HG03103 (cell line): ENCODE results near the gene GDF11.

Experiments
- ATAC-seq: cut with Tn5 transposase; IDR thresholded peaks from one replicate; pipeline ENCODE4 v1.9.1; 2021; ENCODE audit warnings: low read depth; ENCODE audit not compliant: unreplicated experiment

The GDF11 gene

DNA sequence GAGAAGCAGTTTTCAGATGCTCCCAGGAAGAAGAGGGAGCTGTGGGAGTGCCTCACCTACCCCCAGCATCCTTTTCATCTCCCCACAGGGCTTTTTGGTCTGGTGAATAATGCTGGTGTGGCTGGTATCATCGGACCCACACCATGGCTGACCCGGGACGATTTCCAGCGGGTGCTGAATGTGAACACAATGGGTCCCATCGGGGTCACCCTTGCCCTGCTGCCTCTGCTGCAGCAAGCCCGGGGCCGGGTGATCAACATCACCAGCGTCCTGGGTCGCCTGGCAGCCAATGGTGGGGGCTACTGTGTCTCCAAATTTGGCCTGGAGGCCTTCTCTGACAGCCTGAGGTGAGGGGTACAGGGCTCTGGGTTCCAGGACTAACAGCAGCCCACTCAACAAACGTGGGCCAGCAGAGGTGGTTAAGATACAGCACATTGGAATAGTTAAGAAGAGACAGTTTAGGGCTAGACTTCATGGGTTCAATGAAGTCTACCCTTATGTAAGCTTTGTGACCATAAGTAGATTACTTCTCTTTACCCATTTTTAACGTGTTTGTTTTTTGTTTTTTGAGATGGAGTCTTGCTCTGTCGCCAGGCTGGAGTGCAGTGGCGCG, 21.2 kb upstream of the GDF11 start:
- no peak for ATAC-seq

DNA sequence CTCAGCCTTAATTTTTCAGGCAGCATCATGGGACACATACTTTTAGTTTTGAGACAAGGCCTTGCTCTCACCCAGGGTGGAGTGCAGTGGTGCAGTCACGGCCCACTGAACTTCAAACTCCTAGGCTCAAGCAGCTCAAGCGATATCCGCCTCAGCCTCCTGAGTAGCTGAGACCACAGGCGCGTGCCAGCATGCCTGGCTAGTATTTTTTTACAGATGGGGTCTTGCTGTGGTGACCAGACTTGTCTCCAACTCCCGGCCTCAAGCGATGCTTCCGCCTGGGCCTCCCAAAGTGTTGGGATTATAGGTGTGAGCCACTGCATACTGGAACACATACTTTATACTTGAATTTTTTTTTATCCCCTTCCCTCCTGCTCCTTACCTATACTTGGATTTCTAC, 20.0 kb upstream of the GDF11 start:
- ATAC-seq: no peak

DNA sequence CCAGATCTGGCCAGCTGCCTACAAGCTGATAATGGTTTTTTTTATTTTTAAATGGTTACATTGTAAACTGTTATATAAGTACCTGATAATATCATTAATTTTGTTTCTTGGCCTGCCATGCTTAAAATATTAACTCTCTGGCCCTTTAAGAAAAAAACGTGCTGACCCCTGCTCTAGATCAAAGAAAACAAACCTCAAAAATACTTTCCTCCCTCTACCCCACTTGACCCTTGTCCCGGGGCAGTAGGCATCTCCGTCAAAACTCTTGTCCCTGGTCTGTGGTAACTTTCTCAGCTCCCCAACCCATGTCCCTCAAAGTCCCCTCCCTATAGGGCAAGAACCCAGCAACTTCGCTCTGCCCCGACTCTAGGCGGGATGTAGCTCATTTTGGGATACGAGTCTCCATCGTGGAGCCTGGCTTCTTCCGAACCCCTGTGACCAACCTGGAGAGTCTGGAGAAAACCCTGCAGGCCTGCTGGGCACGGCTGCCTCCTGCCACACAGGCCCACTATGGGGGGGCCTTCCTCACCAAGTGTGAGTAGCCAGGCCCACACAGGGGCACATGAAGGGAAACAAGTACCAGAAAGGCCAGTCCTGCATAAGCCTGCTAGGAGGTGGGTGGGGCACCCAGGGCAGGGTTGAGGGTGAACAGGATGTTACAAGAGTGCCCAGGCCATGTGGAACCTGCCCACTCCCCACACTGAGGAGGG, 19.3 kb upstream of the GDF11 start:
- no peak for ATAC-seq

DNA sequence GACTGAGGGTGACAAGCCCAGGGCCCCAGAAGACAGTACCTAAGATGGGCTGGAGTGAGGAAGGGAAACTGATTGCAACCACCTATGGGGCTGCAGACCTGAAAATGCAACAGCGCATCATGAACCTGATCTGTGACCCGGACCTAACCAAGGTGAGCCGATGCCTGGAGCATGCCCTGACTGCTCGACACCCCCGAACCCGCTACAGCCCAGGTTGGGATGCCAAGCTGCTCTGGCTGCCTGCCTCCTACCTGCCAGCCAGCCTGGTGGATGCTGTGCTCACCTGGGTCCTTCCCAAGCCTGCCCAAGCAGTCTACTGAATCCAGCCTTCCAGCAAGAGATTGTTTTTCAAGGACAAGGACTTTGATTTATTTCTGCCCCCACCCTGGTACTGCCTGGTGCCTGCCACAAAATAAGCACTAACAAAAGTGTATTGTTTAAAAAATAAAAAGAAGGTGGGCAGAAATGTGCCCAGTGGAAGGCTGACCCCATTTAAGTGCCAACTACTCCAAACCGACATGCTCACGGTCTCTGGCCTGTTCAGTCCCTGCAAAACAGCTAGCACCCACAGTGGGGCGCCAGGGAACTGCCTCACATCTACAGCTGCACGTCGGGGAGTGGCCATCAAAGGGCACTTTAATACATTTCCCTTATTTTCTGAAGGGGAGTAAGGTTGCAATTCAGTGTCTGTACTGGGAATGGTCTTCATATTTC, 18.5 kb upstream of the GDF11 start:
- no peak for ATAC-seq

DNA sequence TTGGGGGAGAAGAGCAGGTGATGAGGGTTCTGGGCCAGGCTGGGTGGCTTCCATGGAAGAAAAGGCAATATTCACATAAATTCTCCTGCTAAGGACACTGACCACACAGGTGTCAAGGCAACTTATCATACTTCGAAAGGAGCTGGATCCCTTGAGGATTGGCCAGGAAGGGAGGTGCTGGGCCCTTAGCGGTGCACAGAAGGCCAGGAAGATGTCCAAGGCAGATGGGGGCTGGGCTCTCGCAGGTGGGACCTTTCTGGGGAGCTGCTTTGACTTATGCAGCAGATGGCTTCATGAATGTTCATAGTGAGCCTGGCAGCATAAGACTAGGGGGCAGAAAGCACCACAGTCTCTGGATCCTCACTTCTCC, 18.0 kb upstream of the GDF11 start:
- no peak for ATAC-seq

DNA sequence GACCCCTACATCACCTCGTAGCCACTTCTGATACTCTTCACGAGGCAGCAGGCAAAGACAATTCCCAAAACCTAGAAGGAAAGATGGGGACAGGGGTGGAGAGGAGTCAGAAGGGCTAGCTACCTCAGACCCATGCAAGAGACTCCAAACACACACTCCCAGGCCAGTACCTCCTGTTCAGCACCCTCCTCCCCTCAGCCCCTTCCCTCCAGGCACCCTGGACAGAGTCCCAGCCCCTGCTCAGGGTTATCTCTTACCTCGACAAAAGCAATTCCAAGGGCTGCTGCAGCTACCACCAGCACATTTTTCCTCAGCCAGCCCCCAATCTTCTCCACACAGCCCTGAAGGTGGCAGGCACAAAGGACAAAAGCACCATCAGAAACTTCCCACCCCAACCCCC, 17.4 kb upstream of the GDF11 start:
- ATAC-seq: no peak

DNA sequence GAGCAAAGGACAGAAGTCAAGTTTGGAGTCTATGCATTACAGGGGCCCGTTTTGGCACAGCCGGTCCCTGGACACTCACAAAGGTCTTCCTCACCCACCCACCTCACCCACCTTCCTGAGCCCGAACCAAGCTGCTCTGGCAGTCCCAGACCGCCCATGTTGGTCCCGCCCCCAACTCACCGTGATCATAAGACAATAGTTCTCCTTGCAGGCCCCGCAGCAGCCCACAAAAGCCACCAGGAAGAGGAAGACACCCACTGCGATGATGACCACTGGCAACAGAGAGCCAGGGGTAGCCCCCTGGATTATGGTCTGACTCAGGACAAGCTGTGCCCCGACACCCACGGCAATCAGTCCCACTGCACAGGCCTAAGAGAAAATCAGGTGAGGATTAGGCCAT, 16.0 kb upstream of the GDF11 start:
- ATAC-seq: no peak

DNA sequence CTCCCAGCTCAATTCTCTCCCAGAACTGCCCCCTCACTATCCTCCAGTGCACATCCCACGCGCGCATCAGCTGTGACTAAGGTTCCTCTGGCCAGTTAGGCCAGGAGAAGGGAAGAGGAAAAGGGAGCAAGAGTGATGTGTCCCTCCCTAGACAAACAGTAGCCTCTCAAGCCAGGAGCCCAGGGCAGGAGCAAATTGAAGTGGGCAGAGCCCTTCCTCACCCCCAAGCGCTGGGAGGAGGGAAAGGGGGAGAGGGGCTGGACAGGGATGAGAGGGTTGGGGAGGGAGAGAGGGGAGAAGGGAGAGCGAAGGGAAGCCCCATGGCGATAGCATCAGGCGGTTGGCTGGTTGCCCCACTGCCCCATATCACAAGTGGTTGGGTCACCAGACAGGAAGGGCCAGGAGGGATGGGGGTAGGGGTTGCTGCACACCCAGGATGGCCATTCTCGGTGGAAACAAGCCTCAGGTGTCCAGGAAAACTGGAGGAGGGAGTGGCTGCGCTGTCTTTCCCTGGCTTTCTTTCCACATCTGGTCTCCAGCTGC, 15.2 kb upstream of the GDF11 start:
- ATAC-seq: no peak

DNA sequence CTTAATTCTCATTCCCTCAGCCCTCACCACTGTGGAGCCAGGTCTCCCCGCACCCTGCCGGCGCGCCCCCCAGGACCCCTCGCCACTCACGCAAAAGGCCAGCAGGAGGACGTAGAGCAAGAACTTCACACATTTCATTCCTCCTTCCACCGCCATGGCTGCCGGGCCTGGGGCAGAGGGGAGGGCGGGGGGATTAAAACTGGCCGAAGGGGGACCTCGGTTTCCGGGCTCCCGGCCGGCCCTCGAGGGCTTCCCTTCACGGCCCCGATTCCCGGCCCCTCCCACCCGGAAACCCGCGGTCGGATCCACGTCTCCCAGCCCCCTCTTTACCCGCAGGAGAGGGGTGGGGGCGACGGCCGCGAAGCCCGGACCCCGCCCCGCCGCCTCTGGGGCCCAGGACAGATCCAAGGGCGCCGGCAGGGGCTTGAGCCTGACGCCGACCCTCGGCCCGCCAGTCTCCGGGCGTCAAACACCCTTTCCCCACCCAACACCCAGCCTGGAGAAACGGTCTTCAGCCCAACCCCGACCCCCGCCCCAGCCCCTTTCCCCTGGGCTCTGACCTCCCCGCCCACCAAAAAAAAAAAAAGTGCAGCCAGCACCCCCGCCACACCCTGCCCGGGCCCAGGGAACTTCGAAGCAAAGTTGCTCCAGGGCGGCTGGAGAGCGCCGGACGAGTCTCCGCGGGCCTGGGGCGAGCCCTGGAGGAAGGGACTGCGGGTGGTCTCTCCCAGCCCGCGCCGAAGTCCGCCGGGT, 14.6 kb upstream of the GDF11 start:
- peak; percentile 14 for ATAC-seq

DNA sequence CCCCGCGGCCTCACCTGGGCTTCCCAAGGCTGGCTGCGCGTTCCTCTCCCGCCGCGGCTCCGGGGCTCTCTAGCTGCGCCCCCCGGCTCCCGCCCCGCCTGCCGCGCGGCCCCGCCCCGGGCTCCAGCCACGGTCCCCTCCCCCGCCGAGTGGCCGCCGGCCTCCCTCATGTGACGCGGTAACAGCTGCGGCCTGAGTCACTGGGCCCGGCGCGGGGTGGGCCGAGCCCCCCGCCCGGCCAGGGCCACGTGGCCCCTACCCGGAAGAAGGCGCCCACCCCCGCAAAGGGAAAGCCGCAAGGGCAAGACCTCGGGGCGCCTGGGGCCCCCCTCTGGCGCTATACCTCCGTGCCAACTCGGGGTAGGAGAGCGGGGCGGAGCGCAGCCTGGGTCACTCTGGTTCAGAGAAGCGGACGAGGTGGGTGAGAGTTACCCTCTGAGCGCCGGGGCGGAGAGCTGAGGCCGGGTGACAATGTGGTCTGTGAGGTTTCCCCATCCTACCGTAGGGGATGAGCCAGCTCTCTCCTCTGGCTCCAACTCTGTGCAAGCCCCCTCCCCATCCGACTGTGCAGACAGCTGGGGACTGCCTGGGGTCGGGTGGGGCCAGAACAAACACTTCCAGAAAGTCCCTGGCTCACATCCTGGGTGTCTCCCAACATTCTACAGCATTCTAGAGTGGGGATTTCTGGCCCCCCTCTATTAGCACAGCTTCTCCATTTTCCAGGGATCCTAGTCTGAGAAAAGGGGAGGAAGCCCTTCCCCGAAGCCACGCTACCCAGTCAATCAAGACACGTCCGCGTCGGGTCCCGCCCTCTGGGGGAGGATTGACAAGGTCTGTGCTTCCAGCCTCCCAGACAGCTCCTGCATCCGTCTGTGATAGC, 13.7 kb upstream of the GDF11 start, which contains the start of gene CD63:
Gene CD63, minus strand, starts transcription at position 71 of the 880 bp plus-strand sequence. CDS start 668 bp downstream, outside the sequence.
- ATAC-seq: peak; percentile 48

DNA sequence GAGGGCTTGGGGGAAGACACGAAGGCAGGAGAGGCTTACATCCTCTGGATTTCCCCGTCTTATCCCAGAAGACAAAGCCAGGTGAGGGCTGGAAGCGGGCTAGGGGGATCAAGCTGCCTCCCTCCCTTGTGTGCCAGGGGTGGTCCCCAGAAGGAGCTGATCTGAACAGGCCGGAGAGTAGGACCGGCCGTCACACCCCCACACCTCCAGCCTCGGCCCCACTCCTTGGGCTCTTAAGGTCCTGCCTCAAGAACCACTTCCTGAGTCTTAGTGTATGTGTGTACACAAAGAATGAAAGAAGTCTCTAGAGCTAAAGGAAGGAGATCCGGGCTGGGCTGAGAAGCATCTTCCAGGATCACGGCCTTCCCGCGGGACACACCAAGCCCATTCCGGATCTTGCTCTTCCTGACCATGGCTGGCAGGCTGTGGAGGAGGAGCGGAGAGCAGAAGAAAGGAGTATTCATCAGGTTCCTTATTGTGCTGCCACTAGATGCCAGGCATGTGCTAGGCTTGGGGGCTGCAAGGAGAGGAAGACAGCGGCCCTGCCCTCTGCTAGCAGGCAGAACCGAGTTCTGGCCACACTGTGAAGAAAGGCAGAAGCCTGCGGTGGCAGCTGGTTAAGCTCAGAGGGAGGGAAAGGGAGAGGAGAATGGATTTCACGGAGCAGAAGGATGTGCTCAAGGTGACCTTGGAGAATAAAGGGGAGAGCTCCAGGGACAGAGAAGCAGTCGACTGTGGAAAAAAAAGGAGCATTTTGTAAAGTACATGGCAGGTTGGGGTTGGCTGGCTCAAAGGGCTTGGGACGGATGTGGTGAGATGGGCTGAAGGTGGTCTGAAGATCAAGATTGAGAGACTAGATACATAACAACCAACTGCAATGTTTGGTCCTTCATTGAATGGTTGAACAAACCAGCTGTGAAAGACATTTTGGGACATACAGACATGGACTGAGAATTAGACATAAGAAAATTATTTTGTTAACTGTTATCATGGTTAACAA, 12.8 kb upstream of the GDF11 start:
- ATAC-seq: peak; percentile 26

DNA sequence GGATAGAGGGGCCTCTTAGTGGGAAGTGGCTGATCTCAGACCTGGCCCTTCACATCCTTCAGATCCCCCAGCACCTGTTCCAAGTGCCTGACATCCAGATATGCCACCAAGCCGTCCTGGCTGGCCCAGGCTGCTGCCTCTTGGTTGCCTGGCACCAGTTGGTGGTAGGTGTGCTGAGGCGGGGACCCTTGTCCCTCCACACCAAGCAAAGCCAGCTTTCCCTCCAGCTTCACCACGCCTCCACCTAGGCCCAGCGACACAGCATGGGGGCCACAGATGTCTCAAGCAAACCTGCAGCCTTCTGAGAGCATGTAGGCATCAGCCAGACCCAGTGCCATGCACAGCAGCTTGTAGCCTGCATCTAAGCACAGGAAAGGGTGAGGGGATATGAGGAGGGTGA, 10.6 kb upstream of the GDF11 start:
- ATAC-seq: no peak

DNA sequence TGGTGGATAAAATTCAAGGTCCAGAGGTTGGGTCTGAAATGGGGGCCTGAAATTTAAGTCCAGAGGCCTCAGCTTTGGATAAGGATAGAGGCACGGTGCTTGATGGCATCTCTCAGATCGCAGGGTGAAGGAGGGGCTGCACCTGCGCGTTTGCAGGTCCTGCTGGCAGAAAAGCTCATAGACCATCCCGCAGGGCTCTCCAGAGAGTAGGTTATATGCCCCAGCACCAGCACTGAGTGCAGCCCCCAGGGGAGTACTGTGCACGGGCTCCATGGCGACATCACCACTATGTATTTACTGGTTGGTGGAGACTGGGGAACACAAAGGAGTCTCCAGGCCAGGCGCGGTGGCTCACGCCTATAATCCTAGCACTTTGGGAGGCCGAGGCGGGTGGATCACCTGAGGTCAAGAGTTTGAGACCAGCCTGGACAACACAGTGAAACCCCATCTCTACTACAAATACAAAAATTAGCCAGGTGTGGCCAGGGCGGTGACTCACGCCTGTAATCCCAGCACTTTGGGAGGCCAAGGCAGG, 9.8 kb upstream of the GDF11 start:
- no peak for ATAC-seq

DNA sequence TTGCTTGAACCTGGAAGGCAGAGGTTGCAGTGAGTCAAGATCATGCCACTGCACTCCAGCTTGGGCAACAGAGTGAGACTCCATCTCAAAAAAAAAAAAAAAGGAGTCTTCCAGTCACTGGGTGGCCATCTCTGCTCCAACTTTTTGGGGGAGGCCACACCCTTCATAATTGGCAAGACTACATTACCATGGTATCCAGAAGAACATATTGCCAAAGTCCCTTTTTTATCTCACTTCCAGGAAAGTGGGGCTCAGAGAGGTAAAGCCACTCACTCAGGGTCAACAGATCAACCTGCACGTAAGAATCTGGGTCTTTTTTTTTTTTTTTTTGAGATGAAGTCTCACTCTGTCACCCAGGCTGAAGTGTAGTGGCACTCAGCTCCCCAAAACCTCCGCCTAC, 9.1 kb upstream of the GDF11 start:
- no peak for ATAC-seq

DNA sequence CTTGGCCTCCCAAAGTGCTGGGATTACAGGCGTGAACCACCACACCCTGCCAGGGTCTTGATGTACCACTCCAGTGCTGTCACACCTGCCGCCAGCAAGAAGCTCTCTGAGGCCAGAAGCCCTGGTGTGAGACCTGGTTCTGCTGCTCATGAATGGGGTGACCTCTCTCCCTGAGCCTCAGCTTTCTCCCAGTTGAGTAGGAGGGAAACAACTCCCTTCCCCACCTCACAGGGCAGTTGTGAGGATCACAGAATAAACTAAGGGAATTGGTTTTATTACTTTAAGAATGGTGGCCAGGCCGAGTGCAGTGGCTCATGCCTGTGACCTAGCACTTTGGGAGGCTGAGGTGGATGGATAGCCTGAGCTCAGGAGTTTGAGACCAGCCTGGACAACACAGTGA, 8.3 kb upstream of the GDF11 start:
- no peak for ATAC-seq

DNA sequence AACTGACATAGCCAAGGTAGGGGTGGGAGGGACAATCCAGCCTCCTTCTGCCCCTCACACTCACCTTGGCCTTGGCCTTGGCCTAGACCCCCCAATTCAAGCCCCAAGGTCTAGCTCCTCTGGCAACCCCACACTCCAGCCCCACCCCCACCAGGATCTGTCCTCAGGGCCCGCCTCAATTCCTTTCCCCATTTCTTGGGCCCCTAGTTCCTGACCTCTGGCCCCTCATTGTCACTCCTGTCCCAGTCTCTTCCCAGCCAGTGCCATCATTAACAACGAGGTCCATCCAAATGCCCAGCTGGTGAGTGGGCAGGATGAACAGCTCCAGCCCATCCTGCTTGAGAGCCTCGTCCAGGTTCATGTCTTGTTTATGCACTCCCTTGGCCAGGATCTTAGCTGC, 6.8 kb upstream of the GDF11 start:
- no peak for ATAC-seq

DNA sequence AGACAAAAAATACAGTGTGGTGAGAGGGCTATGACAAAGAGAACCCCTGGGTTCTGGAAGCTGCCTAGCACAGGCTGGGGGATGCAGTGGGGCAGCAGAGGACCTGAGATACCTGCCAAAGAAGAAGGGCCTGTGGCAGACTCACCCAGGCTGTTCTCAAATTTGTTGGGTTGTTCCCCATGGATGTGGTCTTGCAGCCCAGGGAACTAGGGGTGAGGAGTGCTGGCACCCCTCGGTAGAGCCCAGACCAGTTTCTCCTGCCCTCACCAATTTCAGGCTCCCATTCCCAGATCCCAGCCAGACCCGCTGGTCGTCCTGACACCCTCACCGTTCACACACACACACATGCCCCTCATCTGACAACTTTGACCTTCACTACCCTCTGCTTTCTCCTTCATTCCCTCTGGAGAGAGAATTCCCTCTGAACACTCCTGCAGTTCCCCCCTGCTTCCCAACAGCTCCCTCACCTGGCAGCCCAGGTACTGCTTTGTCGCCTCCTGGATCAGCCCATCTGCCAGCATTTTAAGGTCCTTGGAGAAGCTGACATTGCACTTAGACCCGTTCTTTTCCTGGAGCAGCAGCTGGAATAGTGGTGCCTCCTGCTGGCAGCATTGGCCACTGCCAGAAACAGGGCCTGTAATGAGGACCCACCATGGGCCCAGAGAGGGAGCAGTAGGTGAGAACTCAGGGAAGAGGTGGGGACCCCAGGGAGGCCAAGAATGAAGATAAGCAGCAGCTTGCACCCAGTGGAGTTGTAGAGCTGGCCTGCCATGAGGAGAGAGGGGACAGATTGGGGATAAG, 5.9 kb upstream of the GDF11 start:
- no peak for ATAC-seq
